ENCODE measurements around the gene HMCN1.

GRCh38 chr1:185720633-185721272 is 13.4 kb upstream of the HMCN1 start:
- TF ChIP-seq POLR2AphosphoS5 (IDR thresholded peaks at IDR 0.05) (no peak), POLR2A (IDR thresholded peaks at IDR 0.05) (no peak), EP300 (IDR thresholded peaks at IDR 0.05) (no peak)
- TF ChIP-seq, protein P1, sequence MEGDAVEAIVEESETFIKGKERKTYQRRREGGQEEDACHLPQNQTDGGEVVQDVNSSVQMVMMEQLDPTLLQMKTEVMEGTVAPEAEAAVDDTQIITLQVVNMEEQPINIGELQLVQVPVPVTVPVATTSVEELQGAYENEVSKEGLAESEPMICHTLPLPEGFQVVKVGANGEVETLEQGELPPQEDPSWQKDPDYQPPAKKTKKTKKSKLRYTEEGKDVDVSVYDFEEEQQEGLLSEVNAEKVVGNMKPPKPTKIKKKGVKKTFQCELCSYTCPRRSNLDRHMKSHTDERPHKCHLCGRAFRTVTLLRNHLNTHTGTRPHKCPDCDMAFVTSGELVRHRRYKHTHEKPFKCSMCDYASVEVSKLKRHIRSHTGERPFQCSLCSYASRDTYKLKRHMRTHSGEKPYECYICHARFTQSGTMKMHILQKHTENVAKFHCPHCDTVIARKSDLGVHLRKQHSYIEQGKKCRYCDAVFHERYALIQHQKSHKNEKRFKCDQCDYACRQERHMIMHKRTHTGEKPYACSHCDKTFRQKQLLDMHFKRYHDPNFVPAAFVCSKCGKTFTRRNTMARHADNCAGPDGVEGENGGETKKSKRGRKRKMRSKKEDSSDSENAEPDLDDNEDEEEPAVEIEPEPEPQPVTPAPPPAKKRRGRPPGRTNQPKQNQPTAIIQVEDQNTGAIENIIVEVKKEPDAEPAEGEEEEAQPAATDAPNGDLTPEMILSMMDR (IDR thresholded peaks at IDR 0.05), result peak in 5 of 7 experiments; percentile 6 to 49 (median 37)

Data from stomach (tissue), 4 donors.